Uterus (tissue), 2 donors: ENCODE data around the gene C1orf198.

ENCODE experiments used
- CTCF ChIP-seq, 4 experiments: fragments of 200-600 bp in 2 of 4; fragments of 450-650 bp in 2 of 4; sonication (generic) in 2 of 4; IDR thresholded peaks; one replicate each; pipeline ENCODE4 v1.5.1; 2016 to 2019; ENCODE audit warnings: antibody characterized with exemption in 4 of 4, mild to moderate bottlenecking in 2 of 4, moderate library complexity in 1 of 4
- POLR2A ChIP-seq, 2 donors: fragments of 450-650 bp; IDR thresholded peaks; one replicate each; pipeline ENCODE4 v1.6.1; 2016; ENCODE audit warnings: antibody characterized with exemption in 2 of 2, mild to moderate bottlenecking in 1 of 2, moderate library complexity in 1 of 2

GRCh38 chr1:230860617-230861384 is 7.5 kb downstream of the C1orf198 start:
- no peak for TF ChIP-seq POLR2A (IDR thresholded peaks at IDR 0.05)
- TF ChIP-seq CTCF (IDR thresholded peaks at IDR 0.05), result no peak
